Esophagus squamous epithelium (tissue), 4 donors: Measurements from ENCODE around the gene ANXA10.

Experiments
- CTCF ChIP-seq, 6 experiments: fragments of 450-650 bp in 4 of 6; fragments of 200-600 bp in 2 of 6; sonication (generic) in 2 of 6; IDR thresholded peaks; one replicate each; pipeline ENCODE4 v1.5.1; 2016 to 2019; ENCODE audit warnings: antibody characterized with exemption in 6 of 6, mild to moderate bottlenecking in 4 of 6, moderate library complexity in 4 of 6
- POLR2A ChIP-seq, 4 donors: fragments of 450-650 bp; IDR thresholded peaks; one replicate each; pipeline ENCODE4 v1.6.1; 2017; ENCODE audit warnings: antibody characterized with exemption in 4 of 4, mild to moderate bottlenecking in 4 of 4, moderate library complexity in 3 of 4

GRCh38 chr4:168138143-168138542 is 45.8 kb downstream of the ANXA10 start:
- no peak for TF ChIP-seq CTCF (IDR thresholded peaks at IDR 0.05)
- TF ChIP-seq POLR2A (IDR thresholded peaks at IDR 0.05) = no peak
